IMR-90 (cell line): ENCODE results near the gene RGS19. TPM values are rescaled to one million over a fixed set of nuclear protein-coding genes. Genes with fewer than 3 reads are reported as not detected.

Experiments
- ATAC-seq: fragments of 200-7000 bp; cut with Tn5 transposase; 2 replicates; pipeline ENCODE4 v1.9.1; 2020; ENCODE audit warnings: low read depth, mild to moderate bottlenecking, moderate library complexity
- BruUV-seq: library from RNA; stranded (reverse); fragments of 400-500 nt; replicated peaks from 2 replicates; lab custom pipeline; 2021; lab: Mats Ljungman, UMichigan
- CTCF ChIA-PET: fragments of 300-600 bp; formaldehyde crosslinking; extraction: SDS; loops from one replicate; lab custom pipeline; 2021; ENCODE audit warnings: antibody characterized with exemption; lab: Yijun Ruan, JAX
- POLR2A ChIA-PET: fragments of 300-600 bp; sonication (Branson Sonifier 250); formaldehyde crosslinking; loops from one replicate; lab custom pipeline; 2022; ENCODE audit warnings: antibody characterized with exemption; ENCODE audit not compliant: unreplicated experiment; lab: Charles Lee
- DNase-seq: peaks from one replicate; pipeline ENCODE4 v3.0.0; 2013
- H2AFZ ChIP-seq: replicated peaks from 2 replicates; pipeline ENCODE3; 2013; ENCODE audit warnings: low read length, mild to moderate bottlenecking; ENCODE audit not compliant: poor library complexity
- H2AK5ac ChIP-seq: 2 replicates; pipeline ENCODE4 v1.6.1; 2013; ENCODE audit warnings: low read depth, low read length, inconsistent platforms
- H2AK9ac ChIP-seq: replicated peaks from 2 replicates; pipeline ENCODE3; 2013; ENCODE audit warnings: mild to moderate bottlenecking, low read depth, low read length, moderate library complexity; ENCODE audit not compliant: poor library complexity
- H2BK120ac ChIP-seq: 2 replicates; pipeline ENCODE4 v1.6.1; 2013; ENCODE audit warnings: low read depth, low read length, inconsistent platforms
- H2BK15ac ChIP-seq: 3 replicates; pipeline ENCODE4 v1.6.1; 2013; ENCODE audit warnings: low read depth, low read length, inconsistent platforms
- H2BK20ac ChIP-seq: 2 replicates; pipeline ENCODE4 v1.6.1; 2013; ENCODE audit warnings: low read depth, mild to moderate bottlenecking, inconsistent platforms, low read length, moderate library complexity
- H2BK5ac ChIP-seq: 2 replicates; pipeline ENCODE4 v1.6.1; 2013; ENCODE audit warnings: mild to moderate bottlenecking, low read depth, low read length, inconsistent platforms; ENCODE audit not compliant: poor library complexity, severe bottlenecking
- H3K14ac ChIP-seq: replicated peaks from 2 replicates; pipeline ENCODE4 v1.6.1; 2013; ENCODE audit warnings: low read depth, low read length, inconsistent platforms
- H3K18ac ChIP-seq: 2 replicates; pipeline ENCODE4 v1.6.1; 2013; ENCODE audit warnings: low read depth, low read length, control low read depth
- H3K23ac ChIP-seq: 2 replicates; pipeline ENCODE4 v1.6.1; 2013; ENCODE audit warnings: low read depth, low read length, inconsistent platforms
- H3K27ac ChIP-seq: 2 replicates; pipeline ENCODE4 v1.5.1; 2013; ENCODE audit warnings: mild to moderate bottlenecking, control low read depth, low read length; ENCODE audit not compliant: insufficient read depth
- H3K27me3 ChIP-seq: 2 replicates; pipeline ENCODE4 v1.6.1; 2013; ENCODE audit warnings: low read length; ENCODE audit not compliant: control insufficient read depth, insufficient read depth
- H3K36me3 ChIP-seq: 2 replicates; pipeline ENCODE4 v1.6.1; 2013; ENCODE audit warnings: low read length, mixed read lengths; ENCODE audit not compliant: control insufficient read depth, insufficient read depth
- H3K4ac ChIP-seq: 2 replicates; pipeline ENCODE4 v1.6.1; 2013; ENCODE audit warnings: low read depth, low read length, inconsistent platforms
- H3K4me1 ChIP-seq: 2 replicates; pipeline ENCODE4 v1.6.1; 2013; ENCODE audit warnings: low read length, mixed read lengths; ENCODE audit not compliant: control insufficient read depth, insufficient read depth
- H3K4me2 ChIP-seq: 2 replicates; pipeline ENCODE4 v1.6.1; 2013; ENCODE audit warnings: low read depth, mild to moderate bottlenecking, control low read depth, low read length, moderate library complexity
- H3K4me3 ChIP-seq: 2 replicates; pipeline ENCODE4 v1.5.1; 2013; ENCODE audit warnings: low read depth, mild to moderate bottlenecking, control low read depth, low read length, moderate library complexity; ENCODE audit not compliant: insufficient read depth
- H3K56ac ChIP-seq: 2 replicates; pipeline ENCODE4 v1.6.1; 2013; ENCODE audit warnings: low read length, inconsistent platforms; ENCODE audit not compliant: insufficient read depth; ENCODE audit errors: extremely low read depth
- H3K79me1 ChIP-seq, 2 experiments: 2 replicates each; pipeline ENCODE4 v1.6.1; 2013; ENCODE audit warnings: low read length in 2 of 2, inconsistent platforms in 1 of 2, low read depth in 1 of 2
- H3K9ac ChIP-seq: 2 replicates; pipeline ENCODE4 v1.6.1; 2013; ENCODE audit warnings: low read depth, low read length, control low read depth
- H3K9me1 ChIP-seq: 2 replicates; pipeline ENCODE4 v1.6.1; 2013; ENCODE audit warnings: low read length, inconsistent platforms; ENCODE audit not compliant: insufficient read depth
- H3K9me3 ChIP-seq: 2 replicates; pipeline ENCODE4 v1.6.1; 2013; ENCODE audit warnings: low read length; ENCODE audit not compliant: control insufficient read depth, insufficient read depth
- H4K20me1 ChIP-seq: 2 replicates; pipeline ENCODE4 v1.6.1; 2013; ENCODE audit warnings: low read length, inconsistent platforms; ENCODE audit not compliant: insufficient read depth
- H4K5ac ChIP-seq: 2 replicates; pipeline ENCODE4 v1.6.1; 2013; ENCODE audit warnings: mild to moderate bottlenecking, low read depth, low read length, control low read depth
- H4K8ac ChIP-seq, 2 experiments: 2 replicates each; pipeline ENCODE4 v1.6.1; 2013; ENCODE audit warnings: low read depth in 2 of 2, low read length in 2 of 2, control low read depth in 1 of 2, inconsistent platforms in 1 of 2
- H4K91ac ChIP-seq: 2 replicates; pipeline ENCODE4 v1.6.1; 2013; ENCODE audit warnings: low read depth, low read length, inconsistent platforms; ENCODE audit not compliant: insufficient read depth
- BHLHE40 ChIP-seq: fragments of 150-350 bp; IDR thresholded peaks from 2 replicates; pipeline ENCODE4 v1.6.1; 2016; ENCODE audit warnings: mild to moderate bottlenecking, low read depth, low read length
- CEBPB ChIP-seq: IDR thresholded peaks from 2 replicates; pipeline ENCODE4 v1.6.1; 2012; ENCODE audit warnings: low read depth, low read length, improper control_type of control experiment
- CHD1 ChIP-seq: IDR thresholded peaks from 2 replicates; pipeline ENCODE4 v1.6.1; 2012; ENCODE audit warnings: low read depth, low read length, improper control_type of control experiment
- CTCF ChIP-seq: conservative IDR thresholded peaks from 2 replicates; pipeline ENCODE4 v1.5.1; 2012; ENCODE audit warnings: mild to moderate bottlenecking, low read depth, low read length, improper control_type of control experiment
- ELK1 ChIP-seq: fragments of 150-350 bp; IDR thresholded peaks from 2 replicates; pipeline ENCODE4 v1.6.1; 2016; ENCODE audit warnings: low read depth, mild to moderate bottlenecking, low read length, moderate library complexity, borderline replicate concordance
- FOS ChIP-seq: fragments of 150-350 bp; IDR thresholded peaks from 2 replicates; pipeline ENCODE4 v1.6.1; 2016; ENCODE audit warnings: low read depth, low read length
- MAZ ChIP-seq: IDR thresholded peaks from 2 replicates; pipeline ENCODE4 v1.6.1; 2012; ENCODE audit warnings: low read depth, mild to moderate bottlenecking, low read length, improper control_type of control experiment, moderate library complexity, borderline replicate concordance
- MXI1 ChIP-seq: IDR thresholded peaks from 2 replicates; pipeline ENCODE4 v1.6.1; 2012; ENCODE audit warnings: low read depth, mild to moderate bottlenecking, low read length, moderate library complexity, borderline replicate concordance
- NFE2L2 ChIP-seq: fragments of 150-350 bp; IDR thresholded peaks from 2 replicates; pipeline ENCODE4 v1.6.1; 2016; ENCODE audit warnings: low read depth, mild to moderate bottlenecking, low read length
- RCOR1 ChIP-seq: IDR thresholded peaks from 2 replicates; pipeline ENCODE4 v1.6.1; 2012; ENCODE audit warnings: mild to moderate bottlenecking, low read length, improper control_type of control experiment; ENCODE audit not compliant: insufficient replicate concordance
- RFX5 ChIP-seq: IDR thresholded peaks from 2 replicates; pipeline ENCODE4 v1.8.0; 2012; ENCODE audit warnings: low read depth, mild to moderate bottlenecking, low read length, moderate library complexity
- SMC3 ChIP-seq: fragments of 150-350 bp; IDR thresholded peaks from 2 replicates; pipeline ENCODE4 v1.6.1; 2016; ENCODE audit warnings: low read depth, mild to moderate bottlenecking, antibody characterized with exemption, low read length, moderate library complexity
- WGBS, 2 experiments: methylation state at CpG; one replicate each; pipeline versions ENCODE4 v1.1.5 to v1.1.7; 2013; ENCODE audit warnings: missing lambda C conversion rate in 2 of 2; ENCODE audit not compliant: insufficient read length in 1 of 2; ENCODE audit errors: extremely low coverage in 2 of 2; 5-methylcytosine and 5-hydroxymethylcytosine counted together
- dilution Hi-C: fragments of 300-500 bp; cut with HindIII; formaldehyde crosslinking; loops from one replicate; pipeline ENCODE4 v1.14.3; 2018; ENCODE audit warnings: low sequenced_read_pairs; ENCODE audit not compliant: unreplicated experiment
- in situ Hi-C: fragments of 300-500 bp; cut with MboI; formaldehyde crosslinking; loops from 3 replicates; pipeline ENCODE4 v1.14.3; 2019; ENCODE audit warnings: low sequenced_read_pairs, inconsistent platforms, mixed read lengths
- intact Hi-C: fragments of 100-400 bp; cut with micrococcal nuclease; formaldehyde crosslinking; loops from 2 replicates; pipeline ENCODE4 v1.10.0; 2022
- polyA plus RNA-seq, 3 experiments: library from polyadenylated mRNA; depleted of rRNA; stranded (reverse); fragments of >200 nt; gene quantifications; 2 replicates each; pipeline ENCODE4 v1.2.3, GENCODE V29; 2012; ENCODE audit warnings: low replicate concordance in 1 of 3
- total RNA-seq: library from RNA; depleted of rRNA; stranded (reverse); fragments of >200 nt; gene quantifications from 2 replicates; pipeline ENCODE4 v1.2.3, GENCODE V29; 2012

The RGS19 gene
- total and polyA plus RNA-seq, 2 of the 4 experiments (the other 2 are of a cell fraction), result 7.7 to 17.5 TPM

GRCh38 chr20:64104667-64105451 is 25.5 kb upstream of the RGS19 start:
- Histone ChIP-seq H3K27me3 (peaks cover 58% of the 10 kb centered on the region), H3K79me1 (no peaks in the 10 kb centered on the region), H3K18ac (no peak overlapping the region), H3K56ac (no peak overlapping the region), H2AK9ac (no peak overlapping the region), H3K36me3 (no peaks in the 10 kb centered on the region), H3K4me2 (no peak overlapping the region), H4K8ac (no peak overlapping the region), H2BK120ac (no peak overlapping the region), H2BK15ac (no peak overlapping the region), H3K9me3 (no peaks in the 10 kb centered on the region), H3K27ac (no peak overlapping the region), H2AFZ (no peak overlapping the region), H3K23ac (no peak overlapping the region), H3K9me1 (no peaks in the 10 kb centered on the region), H2BK5ac (no peak overlapping the region), H3K4me1 (no peaks in the 10 kb centered on the region), H4K91ac (no peak overlapping the region), H2AK5ac (no peak overlapping the region), H4K20me1 (no peaks in the 10 kb centered on the region), H3K4me3 (no peak overlapping the region), H3K4ac (no peak overlapping the region), H2BK20ac (no peak overlapping the region), H3K14ac (no peak overlapping the region), H4K5ac (no peak overlapping the region), H3K9ac (no peak overlapping the region)
- dilution Hi-C loops (no loop called here), intact Hi-C loops (no loop called here), in situ Hi-C loops (no loop called here)
- no TSS peak for BruUV-seq
- CTCF ChIA-PET, result no interaction called here
- TF ChIP-seq CTCF, result no peak
- TF ChIP-seq CHD1, result no peak
- TF ChIP-seq MXI1, result no peak
- no peak for TF ChIP-seq CEBPB
- no peak for TF ChIP-seq RCOR1
- TF ChIP-seq ELK1, result no peak
- no peak for TF ChIP-seq NFE2L2
- no peak for TF ChIP-seq FOS
- TF ChIP-seq RFX5, result no peak
- TF ChIP-seq MAZ, result no peak
- no peak for TF ChIP-seq SMC3
- TF ChIP-seq BHLHE40, result no peak
- DNase-seq, result no peak
- ATAC-seq, result no peak
- POLR2A ChIA-PET, result no interaction called here
- 69% methylated on average over 10 of the region's 25 CpGs; no CpG with 5 or more reads in 1 of the 2 experiments for WGBS, 2 experiments
